GM12875 (cell line): ENCODE results near the gene BIK.
A peak's percentile ranks its signal among the peaks of the same experiment; 100 is the strongest.

ENCODE experiments used
- H3K4me3 ChIP-seq: one replicate; pipeline ENCODE4 v1.5.1; 2011; ENCODE audit warnings: low read depth, low read length, control low read depth
- CTCF ChIP-seq: IDR thresholded peaks from 2 replicates; pipeline ENCODE4 v1.5.1; 2011; ENCODE audit warnings: low read depth, mild to moderate bottlenecking, control low read depth, inconsistent platforms, low read length, moderate library complexity, borderline replicate concordance; ENCODE audit not compliant: insufficient read depth

BIK gene

GRCh38 chr22:43081968-43082367, 28.6 kb upstream of the BIK start:
- TF ChIP-seq CTCF, result no peak
- H3K4me3 ChIP-seq, result no peak overlapping the region

- H3K4me3 ChIP-seq, result no peak overlapping the region
- TF ChIP-seq CTCF, result no peak
Observed at GRCh38 chr22:43085658-43086606, 24.6 kb upstream of the BIK start.

GRCh38 chr22:43088627-43088983, 21.9 kb upstream of the BIK start:
- TF ChIP-seq CTCF, result no peak
- peak overlapping the region; percentile 82 for H3K4me3 ChIP-seq

- TF ChIP-seq CTCF, result 0 out of 2 replicates have a peak, but pooled peaks have one; percentile 1
Observed at GRCh38 chr22:43088984-43089717, 21.4 kb upstream of the BIK start, which contains the start of gene TTLL1. TSS of gene TTLL1 (minus strand) at chr22:43089391. CDS start at chr22:43075586, 13,805 bp downstream.

GRCh38 chr22:43090130-43090789, 20.3 kb upstream of the BIK start:
- peak; percentile 50; the same call in 1 of the 2 replicates for TF ChIP-seq CTCF
- H3K4me3 ChIP-seq, result no peak overlapping the region

More at GRCh38 chr22:43088984-43089717, 21.4 kb upstream of the BIK start, which contains the start of gene TTLL1:
- peak within 1 kb of the TSS; percentile 82 for H3K4me3 ChIP-seq

- no peak for TF ChIP-seq CTCF
- no peak overlapping the region for H3K4me3 ChIP-seq
Observed at GRCh38 chr22:43092085-43092484, 18.5 kb upstream of the BIK start.
